ENCODE results near the gene SPNS2. TPM values are rescaled to one million over a fixed set of nuclear protein-coding genes. Genes with fewer than 3 reads are reported as not detected.

SPNS2 gene
- total and polyA plus RNA-seq, 2 experiments from 2014 or later, result 1.0 to 1.6 TPM

DNA sequence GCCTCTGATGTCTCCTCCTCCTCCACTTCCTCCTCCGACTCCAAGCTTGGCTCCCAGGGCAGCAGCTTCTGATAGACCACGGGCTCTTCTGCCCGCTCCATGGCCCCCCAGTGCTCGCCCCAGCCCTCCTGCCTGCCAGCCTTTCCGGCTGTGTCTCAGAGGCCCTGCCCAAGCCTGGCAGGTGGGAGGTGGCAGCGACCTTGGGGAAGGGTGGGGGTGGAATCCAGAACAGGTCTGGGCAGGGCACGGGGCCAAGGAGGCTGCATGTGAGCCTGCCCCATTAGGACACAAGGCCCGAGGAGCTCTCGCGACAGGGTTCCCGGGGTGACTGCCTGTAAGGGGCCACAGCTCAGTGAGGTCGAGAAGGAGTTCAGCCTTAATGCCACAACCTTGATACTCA is 61.7 kb downstream of the SPNS2 start, which contains the start of gene GGT6:
Gene GGT6, minus strand, starts transcription at position 157 of the 400 bp plus-strand sequence. Its CDS starts 56 bp downstream, at position 101.
- H3K9me3 ChIP-seq (ENCODE audit: low read depth), result no peaks in the 10 kb centered on the region
- TF ChIP-seq, protein P1, sequence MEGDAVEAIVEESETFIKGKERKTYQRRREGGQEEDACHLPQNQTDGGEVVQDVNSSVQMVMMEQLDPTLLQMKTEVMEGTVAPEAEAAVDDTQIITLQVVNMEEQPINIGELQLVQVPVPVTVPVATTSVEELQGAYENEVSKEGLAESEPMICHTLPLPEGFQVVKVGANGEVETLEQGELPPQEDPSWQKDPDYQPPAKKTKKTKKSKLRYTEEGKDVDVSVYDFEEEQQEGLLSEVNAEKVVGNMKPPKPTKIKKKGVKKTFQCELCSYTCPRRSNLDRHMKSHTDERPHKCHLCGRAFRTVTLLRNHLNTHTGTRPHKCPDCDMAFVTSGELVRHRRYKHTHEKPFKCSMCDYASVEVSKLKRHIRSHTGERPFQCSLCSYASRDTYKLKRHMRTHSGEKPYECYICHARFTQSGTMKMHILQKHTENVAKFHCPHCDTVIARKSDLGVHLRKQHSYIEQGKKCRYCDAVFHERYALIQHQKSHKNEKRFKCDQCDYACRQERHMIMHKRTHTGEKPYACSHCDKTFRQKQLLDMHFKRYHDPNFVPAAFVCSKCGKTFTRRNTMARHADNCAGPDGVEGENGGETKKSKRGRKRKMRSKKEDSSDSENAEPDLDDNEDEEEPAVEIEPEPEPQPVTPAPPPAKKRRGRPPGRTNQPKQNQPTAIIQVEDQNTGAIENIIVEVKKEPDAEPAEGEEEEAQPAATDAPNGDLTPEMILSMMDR (IDR thresholded peaks at IDR 0.05; ENCODE audit: low read depth, low read length), result no peak
- H3K36me3 ChIP-seq, result no peaks in the 10 kb centered on the region
- no peak within 1 kb of the TSS for H3K27ac ChIP-seq
- H3K4me3 ChIP-seq, result no peak within 1 kb of the TSS
- H3K4me1 ChIP-seq (ENCODE audit: low read depth), result no peaks in the 10 kb centered on the region
- no peaks in the 10 kb centered on the region for H3K27me3 ChIP-seq
- no peak for DNase-seq (ENCODE audit: low read depth in 1 of 2, low spot score in 1 of 2)

DNA sequence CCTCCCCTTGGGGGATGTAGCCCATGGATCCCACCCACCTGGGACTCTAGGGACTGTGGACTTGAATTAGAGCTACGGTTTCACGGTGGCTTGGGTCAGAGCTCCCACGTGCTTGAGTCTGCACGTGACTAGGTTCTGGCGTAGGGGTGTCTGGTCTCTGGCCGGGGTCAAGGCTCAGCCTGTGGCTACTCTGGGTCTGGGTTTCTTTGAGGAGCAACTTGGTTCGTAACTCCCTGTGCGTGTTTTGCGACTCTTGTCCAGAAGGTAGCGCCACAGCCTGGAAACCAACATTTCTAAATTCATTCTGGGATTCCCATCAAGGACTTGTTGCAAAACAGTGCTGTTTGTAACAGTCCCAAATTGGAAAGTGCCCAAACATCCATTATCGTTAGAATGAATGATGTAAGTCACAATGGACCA is 62.2 kb downstream of the SPNS2 start:
- Histone ChIP-seq H3K4me3 (no peak overlapping the region), H3K27ac (no peak overlapping the region), H3K4me1 (ENCODE audit: low read depth) (no peaks in the 10 kb centered on the region), H3K27me3 (no peaks in the 10 kb centered on the region), H3K36me3 (no peaks in the 10 kb centered on the region), H3K9me3 (ENCODE audit: low read depth) (no peaks in the 10 kb centered on the region)
- TF ChIP-seq, protein P1 (IDR thresholded peaks at IDR 0.05; ENCODE audit: low read depth, low read length), result peak; percentile 33
- DNase-seq (ENCODE audit: low read depth in 1 of 2, low spot score in 1 of 2), result peak; percentile 36 to 71

DNA sequence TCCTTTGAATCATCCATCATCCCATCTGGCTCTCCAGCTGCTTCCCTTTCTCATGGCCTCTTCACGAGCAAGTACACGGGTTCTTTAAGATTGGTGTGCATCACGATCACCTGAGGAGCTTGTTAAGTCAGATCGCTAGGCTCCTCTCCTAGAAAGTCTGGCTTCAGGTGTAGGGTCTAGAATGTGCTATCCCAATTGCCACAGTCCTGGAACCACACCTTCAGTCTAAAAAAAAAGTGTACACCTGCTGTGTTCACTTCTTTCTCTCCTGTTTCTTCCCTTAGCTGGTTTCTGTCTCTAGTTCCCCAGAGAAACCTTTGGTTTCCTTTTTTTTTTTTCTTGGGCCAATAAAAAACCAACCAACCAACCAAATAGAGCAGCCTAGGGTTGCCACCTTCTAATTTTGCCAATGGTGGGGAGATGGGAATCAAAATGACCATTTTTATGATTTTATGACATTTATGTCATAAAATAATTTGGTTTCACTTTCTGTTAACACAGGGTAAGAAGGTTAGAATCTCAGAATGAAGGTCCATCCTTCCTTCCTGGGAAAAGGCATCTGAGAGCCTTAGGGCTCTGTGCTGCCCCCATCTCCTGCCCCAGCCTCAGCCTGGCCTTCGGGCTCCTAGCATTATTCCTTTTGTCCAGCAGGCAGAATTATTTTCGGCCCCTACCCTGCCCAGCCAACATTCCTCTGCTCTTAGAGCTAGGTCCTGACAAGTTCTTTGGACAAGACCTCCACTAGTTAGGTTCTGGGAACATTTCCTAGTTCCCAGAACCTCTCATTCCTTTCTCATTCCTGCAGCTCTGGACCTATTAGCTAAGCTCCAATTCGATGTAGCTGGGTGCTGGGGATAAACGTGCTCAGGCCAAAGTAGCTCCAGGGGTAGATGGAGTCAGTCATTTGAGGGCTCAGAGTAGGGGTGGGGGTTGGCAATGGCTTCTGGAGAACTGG is 63.6 kb downstream of the SPNS2 start:
- no peak for DNase-seq (ENCODE audit: low read depth in 1 of 2, low spot score in 1 of 2)
- Histone ChIP-seq H3K27ac (no peak overlapping the region), H3K36me3 (no peaks in the 10 kb centered on the region), H3K4me3 (no peak overlapping the region), H3K27me3 (no peaks in the 10 kb centered on the region), H3K4me1 (ENCODE audit: low read depth) (no peaks in the 10 kb centered on the region), H3K9me3 (ENCODE audit: low read depth) (no peaks in the 10 kb centered on the region)
- TF ChIP-seq, protein P1 (IDR thresholded peaks at IDR 0.05; ENCODE audit: low read depth, low read length), result no peak

DNA sequence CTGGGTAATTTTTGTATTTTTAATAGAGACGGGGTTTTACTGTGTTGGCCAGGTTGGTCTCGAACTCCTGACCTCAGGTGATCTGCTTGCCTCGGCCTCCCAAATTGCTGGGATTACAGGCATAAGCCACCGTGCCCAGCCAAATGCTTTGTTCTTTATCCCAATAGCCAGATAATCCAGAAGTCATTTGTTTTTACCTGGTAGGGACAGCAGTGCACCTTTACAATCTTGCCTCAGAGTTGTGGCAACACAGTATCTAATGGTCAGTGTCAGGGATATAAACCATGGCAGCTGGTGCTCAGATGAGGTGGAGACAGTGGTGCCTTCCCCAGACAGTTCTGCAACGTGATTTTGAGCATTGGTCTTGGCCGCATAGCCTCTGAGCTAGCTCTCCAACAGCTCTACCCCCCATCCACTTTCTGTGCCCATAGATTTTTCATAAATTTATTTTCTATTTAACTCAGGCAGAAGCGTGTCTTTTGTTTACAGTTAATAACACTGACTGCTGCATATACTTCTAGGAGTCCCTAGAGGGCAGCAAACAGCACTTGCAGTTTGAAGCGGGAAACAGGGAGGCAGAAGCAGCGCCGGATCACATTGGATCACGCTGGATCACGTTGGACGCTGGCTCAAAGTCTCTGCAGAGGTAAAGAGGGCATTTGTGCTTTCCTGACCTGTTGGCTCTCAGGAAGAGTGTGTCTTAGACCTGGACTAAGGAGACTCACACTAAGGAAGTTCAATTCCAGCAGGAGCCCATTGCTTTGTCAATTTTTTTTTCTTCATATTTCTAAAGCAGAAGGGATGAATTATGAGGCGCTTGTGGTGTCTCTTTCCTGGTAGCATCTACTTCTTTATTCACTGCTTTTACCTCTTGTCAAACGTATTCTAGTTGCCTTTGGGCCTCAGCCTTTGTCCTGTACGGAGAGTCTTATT is 66.8 kb downstream of the SPNS2 start:
- Histone ChIP-seq H3K27ac (no peak overlapping the region), H3K9me3 (ENCODE audit: low read depth) (no peaks in the 10 kb centered on the region), H3K4me1 (ENCODE audit: low read depth) (no peaks in the 10 kb centered on the region), H3K36me3 (no peaks in the 10 kb centered on the region), H3K4me3 (no peak overlapping the region), H3K27me3 (no peaks in the 10 kb centered on the region)
- TF ChIP-seq, protein P1 (IDR thresholded peaks at IDR 0.05; ENCODE audit: low read depth, low read length), result peak; percentile 89
- peak; percentile 86 for DNase-seq (ENCODE audit: low read depth in 1 of 2, low spot score in 1 of 2)

DNA sequence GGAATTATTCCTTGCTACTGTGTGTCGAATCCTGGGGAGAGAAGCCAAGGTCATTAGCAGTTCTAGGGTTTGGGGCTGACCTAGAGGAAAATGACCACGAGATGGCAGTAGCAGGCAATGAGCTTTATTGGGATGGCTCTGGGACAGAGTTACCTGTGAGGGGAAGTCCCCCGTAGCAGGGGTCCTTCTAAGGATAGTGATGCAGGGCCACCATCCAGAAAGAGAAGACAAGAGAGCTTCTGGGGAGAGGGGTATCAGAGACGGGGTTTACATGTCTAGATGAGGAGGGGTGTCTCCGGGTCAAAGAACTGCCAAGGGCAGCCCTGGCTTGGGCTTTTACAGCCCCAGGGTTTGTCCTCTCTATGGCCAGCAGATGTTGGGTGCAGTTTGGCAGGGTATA is 68.1 kb downstream of the SPNS2 start:
- H3K4me3 ChIP-seq, result no peak overlapping the region
- H3K27ac ChIP-seq, result no peak overlapping the region
- H3K27me3 ChIP-seq, result no peaks in the 10 kb centered on the region
- peak; percentile 70 to 88 for DNase-seq (ENCODE audit: low read depth in 1 of 2, low spot score in 1 of 2)
- no peaks in the 10 kb centered on the region for H3K9me3 ChIP-seq (ENCODE audit: low read depth)
- TF ChIP-seq, protein P1 (IDR thresholded peaks at IDR 0.05; ENCODE audit: low read depth, low read length), result peak; percentile 81
- H3K4me1 ChIP-seq (ENCODE audit: low read depth), result no peaks in the 10 kb centered on the region
- H3K36me3 ChIP-seq, result no peaks in the 10 kb centered on the region
